Activated CD4-positive, alpha-beta T cell treated with anti-CD3 and anti-CD28 coated beads for 36 hours (primary cell): ENCODE results near the gene HMSD. TPM values are rescaled to one million over a fixed set of nuclear protein-coding genes. Genes with fewer than 3 reads are reported as not detected.

Experiments
- ATAC-seq: fragments of 200-7000 bp; cut with Tn5 transposase; one replicate; pipeline ENCODE4 v1.10.0; 2021; ENCODE audit warnings: mild to moderate bottlenecking, moderate library complexity
- CTCF ChIA-PET: fragments of 350-600 bp; sonication (Branson Sonifier 250); formaldehyde crosslinking; loops from one replicate; lab custom pipeline; 2021; ENCODE audit warnings: antibody characterized with exemption; lab: Charles Lee
- POLR2A ChIA-PET: fragments of 350-600 bp; sonication (Branson Sonifier 250); formaldehyde crosslinking; loops from one replicate; lab custom pipeline; 2021; ENCODE audit warnings: antibody characterized with exemption, inconsistent platforms; lab: Charles Lee
- DNase-seq: peaks from one replicate; pipeline ENCODE4 v3.0.0-alpha.2; 2020
- H3K27ac Mint-ChIP-seq: one replicate; pipeline ENCODE4 v1.8.0; 2021; ENCODE audit warnings: mixed read lengths
- H3K27me3 Mint-ChIP-seq: one replicate; pipeline ENCODE4 v1.8.0; 2021; ENCODE audit warnings: mixed read lengths
- H3K36me3 Mint-ChIP-seq: one replicate; pipeline ENCODE4 v1.8.0; 2021; ENCODE audit warnings: low read depth, mixed read lengths
- H3K4me1 Mint-ChIP-seq: one replicate; pipeline ENCODE4 v1.8.0; 2021; ENCODE audit warnings: mixed read lengths
- H3K4me3 Mint-ChIP-seq: one replicate; pipeline ENCODE4 v1.8.0; 2021; ENCODE audit warnings: mild to moderate bottlenecking, moderate library complexity, mixed read lengths
- H3K9me3 Mint-ChIP-seq: one replicate; pipeline ENCODE4 v1.8.0; 2021; ENCODE audit warnings: low read depth, mixed read lengths
- intact Hi-C, 2 experiments: fragments of 100-400 bp; cut with DNase I in 1 of 2; cut with micrococcal nuclease in 1 of 2; formaldehyde crosslinking; loops; one replicate each; pipeline versions ENCODE4 v1.14.2 to v1.15.1; 2022 to 2024; cut with DNase I, micrococcal nuclease
- total RNA-seq, 2 experiments: library from RNA; stranded (reverse); gene quantifications; one replicate each; pipeline ENCODE4 v1.2.3, GENCODE V29; 2021

The HMSD gene
- total RNA-seq, 2 experiments from 2014 or later = 18.8 to 26.7 TPM

DNA sequence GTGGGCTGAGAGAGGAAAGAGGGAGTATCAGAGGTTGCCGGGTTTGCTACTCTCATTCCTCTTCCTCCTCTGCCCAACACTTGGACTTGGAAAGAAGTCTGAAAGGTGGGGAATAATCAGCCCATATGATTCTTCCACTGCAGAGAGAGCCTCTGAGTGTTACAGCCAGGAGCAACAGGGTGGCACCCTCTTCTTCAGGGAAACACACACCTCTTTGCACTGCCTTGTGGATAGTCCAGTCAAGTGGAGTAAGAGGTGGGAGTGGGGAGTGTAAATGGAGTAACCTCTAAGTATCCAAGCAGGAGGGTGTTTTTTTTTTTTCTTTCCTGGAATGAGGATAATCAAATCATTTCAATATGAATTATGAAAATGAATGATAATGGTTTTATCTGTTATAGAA is 11.8 kb downstream of the HMSD start:
- intact Hi-C loops = no loop called here
- Mint-ChIP-seq H3K9me3 (no peaks in the 10 kb centered on the region), H3K27ac (no peak overlapping the region), H3K4me3 (no peak overlapping the region), H3K36me3 (peaks cover 6% of the 10 kb centered on the region), H3K27me3 (peaks cover 27% of the 10 kb centered on the region), H3K4me1 (peaks cover 7% of the 10 kb centered on the region)
- ChIA-PET CTCF (interaction anchor here (1.4 kb wide), 1 partner anchor 14 kb away, joined by 3 read pairs; no protein-coding TSS in a partner anchor), POLR2A (no interaction called here)
- DNase-seq (no peak), ATAC-seq (no peak)

DNA sequence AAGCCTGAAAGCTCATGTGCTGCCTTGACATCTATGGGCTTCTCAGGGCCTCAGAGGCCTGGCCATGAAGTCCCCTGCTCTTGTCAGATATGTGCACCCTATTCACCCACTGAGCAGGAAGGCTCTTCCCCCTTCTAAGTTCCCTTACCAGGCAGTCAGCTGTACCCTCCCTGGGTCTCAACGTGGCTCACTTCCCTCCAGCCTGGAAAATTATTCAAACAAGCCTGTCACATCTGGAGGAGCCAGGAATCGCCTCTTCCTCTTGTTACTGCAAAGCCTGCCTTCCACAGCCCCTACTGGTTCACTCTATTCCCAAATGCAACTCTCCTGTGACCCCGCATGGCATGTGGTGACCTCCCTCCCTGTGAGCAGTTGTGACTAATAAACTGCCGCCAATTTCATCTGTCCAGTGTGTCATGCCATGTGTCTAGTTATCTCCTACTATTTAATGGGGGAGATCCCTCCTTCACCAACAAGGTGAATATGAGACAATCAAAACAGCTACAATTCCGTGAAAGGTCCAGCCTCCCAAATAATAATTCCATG is 12.4 kb downstream of the HMSD start:
- peaks cover 7% of the 10 kb centered on the region for H3K4me1 Mint-ChIP-seq
- CTCF ChIA-PET = interaction anchor here (1.0 to 1.4 kb wide), 2 partner anchors 14 to 61 kb away, joined by 3 read pairs; no protein-coding TSS in a partner anchor

DNA sequence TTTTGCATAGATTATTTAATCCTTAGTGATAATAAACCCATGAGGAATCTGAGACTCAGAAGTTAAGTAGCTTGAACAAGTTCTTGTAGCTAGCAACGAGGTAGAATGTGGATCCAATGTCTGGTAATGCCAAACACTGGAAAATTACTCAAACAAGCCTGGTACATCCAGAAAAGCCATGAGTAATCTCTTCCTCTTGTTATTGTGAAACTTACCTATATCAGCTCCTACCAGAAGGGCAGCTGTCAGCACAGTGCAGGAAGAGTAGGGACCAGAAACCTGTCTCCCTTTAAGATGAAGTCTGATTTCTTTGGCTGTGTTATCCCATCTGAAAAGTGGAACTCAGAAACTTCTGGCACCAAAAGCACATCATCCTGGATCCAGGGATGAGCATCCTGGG is 13.0 kb downstream of the HMSD start:
- H3K36me3 Mint-ChIP-seq = peaks cover 4% of the 10 kb centered on the region
- CTCF ChIA-PET = interaction anchor here (0.6 to 2.0 kb wide), 3 partner anchors 28 to 975 kb away, joined by 3 to 7 read pairs (median 3); no protein-coding TSS in a partner anchor
- intact Hi-C loops = loop anchor here in 1 of 2 experiments (1.0 kb wide), 1 partner anchor 11 kb away; no protein-coding TSS in a partner anchor

More for the DNA sequence above, 12.4 kb downstream of the HMSD start:
- Mint-ChIP-seq H3K36me3 (peaks cover 4% of the 10 kb centered on the region), H3K27me3 (peaks cover 24% of the 10 kb centered on the region), H3K9me3 (no peaks in the 10 kb centered on the region), H3K27ac (no peak overlapping the region), H3K4me3 (no peak overlapping the region)
- DNase-seq = no peak
- POLR2A ChIA-PET = no interaction called here
- intact Hi-C loops = no loop called here
- no peak for ATAC-seq

DNA sequence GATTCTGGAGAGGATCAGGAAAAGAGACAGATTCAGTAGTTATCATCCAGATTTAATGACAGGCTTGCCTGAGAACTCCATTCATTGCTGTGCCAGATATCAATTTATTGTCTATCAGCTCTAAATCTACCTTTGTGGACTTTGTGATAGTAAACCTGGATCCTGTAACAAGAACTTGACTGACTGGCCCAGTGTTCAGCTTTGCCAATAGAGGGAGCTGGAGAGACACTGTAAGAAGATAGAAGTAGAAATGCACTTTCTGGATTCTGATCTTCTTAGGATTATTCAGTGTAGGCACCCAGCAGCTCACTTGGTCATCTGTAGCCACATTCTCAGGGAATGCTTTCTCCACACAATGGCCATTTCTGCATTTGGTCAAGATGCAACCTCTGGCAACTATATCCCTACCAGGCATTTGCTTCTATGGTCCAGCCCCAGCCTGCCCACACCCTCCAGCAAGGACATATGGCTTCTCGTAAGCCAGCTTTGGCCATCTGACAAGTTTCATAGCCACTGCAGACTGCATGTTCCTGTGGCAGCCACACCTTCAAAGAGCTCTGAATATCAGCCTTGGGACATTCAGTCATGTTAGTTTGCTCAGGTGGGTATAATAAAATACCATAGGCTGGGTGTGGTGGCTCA is 14.6 kb downstream of the HMSD start:
- H3K4me1 Mint-ChIP-seq = peaks cover 7% of the 10 kb centered on the region
- intact Hi-C loops = no loop called here
- POLR2A ChIA-PET = no interaction called here
- no peak overlapping the region for H3K4me3 Mint-ChIP-seq
- H3K9me3 Mint-ChIP-seq = no peaks in the 10 kb centered on the region
- ATAC-seq (peak; percentile 81), DNase-seq (peak; percentile 65)
- no peak overlapping the region for H3K27ac Mint-ChIP-seq
- H3K36me3 Mint-ChIP-seq = peaks cover 4% of the 10 kb centered on the region
- H3K27me3 Mint-ChIP-seq = peaks cover 16% of the 10 kb centered on the region
- CTCF ChIA-PET = interaction anchor here (0.6 to 2.4 kb wide), 15 partner anchors 10 to 571 kb away, joined by 3 to 19 read pairs (median 5); no protein-coding TSS in a partner anchor

More for the DNA sequence above, 13.0 kb downstream of the HMSD start:
- no peak overlapping the region for H3K4me3 Mint-ChIP-seq
- no peak overlapping the region for H3K27ac Mint-ChIP-seq
- peaks cover 19% of the 10 kb centered on the region for H3K27me3 Mint-ChIP-seq
- H3K4me1 Mint-ChIP-seq = peaks cover 7% of the 10 kb centered on the region
- no peaks in the 10 kb centered on the region for H3K9me3 Mint-ChIP-seq
- peak; percentile 70 for ATAC-seq
- POLR2A ChIA-PET = no interaction called here
- no peak for DNase-seq

DNA sequence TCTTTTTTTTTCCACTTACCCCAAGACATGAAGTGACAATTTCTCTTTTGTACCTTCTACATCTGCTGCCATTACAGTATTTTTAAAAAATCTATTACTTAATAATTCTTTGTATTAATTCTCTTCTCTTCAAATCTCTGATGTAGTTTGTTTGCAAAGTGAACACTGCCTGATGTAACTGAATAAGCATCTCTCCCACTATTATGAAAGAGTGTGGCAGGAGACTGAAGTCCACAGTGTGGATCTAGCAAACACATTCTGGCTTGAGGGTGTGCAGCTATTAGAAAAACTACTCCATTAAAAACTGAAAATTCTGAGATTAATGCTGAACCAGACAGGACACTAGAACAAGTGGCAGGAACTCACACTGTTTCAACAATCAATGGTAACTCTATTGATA is 15.8 kb downstream of the HMSD start:
- DNase-seq = no peak
- POLR2A ChIA-PET = no interaction called here
- Mint-ChIP-seq H3K27me3 (peaks cover 10% of the 10 kb centered on the region), H3K27ac (no peak overlapping the region), H3K4me1 (peaks cover 18% of the 10 kb centered on the region), H3K4me3 (no peak overlapping the region), H3K9me3 (no peaks in the 10 kb centered on the region), H3K36me3 (peaks cover 4% of the 10 kb centered on the region)
- no peak for ATAC-seq
- CTCF ChIA-PET = interaction anchor here (0.9 to 2.4 kb wide), 4 partner anchors 11 to 29 kb away, joined by 3 to 15 read pairs (median 6); no protein-coding TSS in a partner anchor
- intact Hi-C loops = no loop called here

DNA sequence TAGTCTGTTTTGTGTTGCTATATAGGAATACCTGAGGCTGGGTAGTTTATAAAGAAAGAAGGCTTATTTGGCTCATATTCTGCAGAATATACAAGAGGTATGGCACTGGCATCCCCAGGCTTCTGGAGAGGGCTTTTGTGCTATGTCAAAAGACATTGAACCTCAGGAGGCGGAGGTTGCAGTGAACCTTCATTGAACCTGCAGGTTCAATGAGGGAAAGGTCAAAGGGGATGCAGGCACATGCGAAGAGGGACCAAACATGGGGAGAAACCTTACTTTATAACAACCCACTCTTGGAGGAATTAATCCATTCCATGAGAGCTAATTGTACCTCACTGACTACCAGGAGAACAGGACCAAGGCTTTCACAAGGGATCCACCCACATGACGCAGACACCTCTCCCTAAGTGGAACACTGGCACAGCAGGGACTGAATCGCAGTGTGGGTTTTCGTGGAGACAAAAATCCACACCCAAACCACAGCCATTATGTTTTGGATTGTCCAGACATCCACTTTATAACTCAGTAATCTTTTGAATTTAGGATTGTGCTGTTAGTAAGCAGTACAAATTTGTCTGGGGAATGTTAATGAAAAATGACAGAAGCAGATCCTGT is 16.7 kb downstream of the HMSD start:
- CTCF ChIA-PET = interaction anchor here (0.9 kb wide), 1 partner anchor 10 kb away, joined by 3 read pairs; no protein-coding TSS in a partner anchor
- Mint-ChIP-seq H3K27me3 (peaks cover 10% of the 10 kb centered on the region), H3K9me3 (no peaks in the 10 kb centered on the region), H3K4me3 (no peak overlapping the region), H3K36me3 (peaks cover 4% of the 10 kb centered on the region), H3K27ac (no peak overlapping the region), H3K4me1 (peaks cover 21% of the 10 kb centered on the region)
- ATAC-seq (no peak), DNase-seq (no peak)
- POLR2A ChIA-PET = no interaction called here
- intact Hi-C loops = no loop called here

DNA sequence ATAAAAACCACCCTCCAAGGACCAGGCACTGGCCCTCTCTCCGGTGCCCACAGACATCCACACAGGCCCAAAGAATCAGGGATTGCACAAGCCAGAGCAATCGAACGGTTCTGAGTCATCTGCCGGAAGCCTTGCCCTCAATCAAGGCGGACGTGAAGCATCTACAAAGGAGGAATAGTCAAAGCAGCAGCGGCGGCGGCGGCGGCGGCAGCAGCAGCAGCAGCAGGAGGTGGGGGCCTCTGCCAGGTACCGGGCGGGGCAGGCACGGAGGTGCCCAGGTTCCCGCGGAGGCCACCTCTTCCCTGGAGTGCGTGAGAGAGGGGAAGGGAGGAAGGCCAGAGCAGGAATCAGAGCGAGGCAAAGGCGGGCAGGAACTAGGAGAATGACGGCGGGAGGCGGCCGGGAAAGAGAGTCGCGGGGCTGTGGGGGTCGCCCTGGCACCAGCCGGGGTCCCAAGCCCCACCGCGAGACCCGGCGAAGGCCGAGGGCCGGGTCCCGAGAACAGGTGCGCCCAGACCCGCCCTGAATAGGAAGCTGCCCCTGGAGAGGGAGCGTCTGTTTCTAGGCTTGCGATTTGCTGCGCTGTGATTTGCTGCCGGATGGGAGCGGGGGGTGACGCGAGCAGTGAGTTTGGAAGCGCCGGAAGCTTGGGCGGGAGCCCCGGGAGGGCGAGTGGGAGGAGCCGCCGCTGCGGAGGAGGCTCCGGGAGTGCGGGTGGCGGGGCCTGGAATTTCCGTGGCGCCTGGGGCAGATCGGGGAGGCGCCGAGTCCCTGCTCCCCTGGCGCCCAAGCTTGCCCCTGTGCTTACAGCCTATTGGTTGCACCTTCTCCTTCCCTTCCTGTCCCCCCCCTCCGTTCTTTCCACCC is 21.1 kb downstream of the HMSD start, which contains the start of gene SERPINB8:
TSS of gene SERPINB8 (plus strand) at position 140 of the 867 bp plus-strand sequence. CDS start 8,228 bp downstream, outside the sequence.
- DNase-seq = peak; percentile 92
- Mint-ChIP-seq H3K9me3 (no peaks in the 10 kb centered on the region), H3K4me1 (peaks cover 38% of the 10 kb centered on the region)

DNA sequence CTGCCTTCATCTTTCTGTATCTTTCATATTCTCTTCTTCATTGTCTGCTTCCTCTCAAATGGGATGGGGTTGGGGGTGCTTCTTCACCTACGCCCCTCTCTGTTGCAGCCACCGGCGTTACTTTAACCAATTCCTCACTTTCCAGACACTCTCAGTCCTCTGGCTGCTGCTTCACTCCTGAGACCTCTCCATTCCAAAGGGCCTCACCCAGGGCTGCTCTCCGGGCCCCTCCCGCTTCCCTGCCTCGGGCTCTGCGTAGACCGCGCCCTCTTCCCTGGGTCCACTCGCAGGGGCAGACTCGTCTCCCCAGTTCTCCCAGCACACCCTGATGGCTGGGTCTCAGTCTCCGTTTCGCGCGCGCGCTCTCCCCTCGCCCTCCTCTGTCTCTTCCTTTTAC is 21.7 kb downstream of the HMSD start:
- intact Hi-C loops = loop anchor here (1.0 to 10.0 kb wide), 6 partner anchors 8 to 1446 kb away; partner anchors contain the start of genes KDSR (in 1 of the 2), VPS4B (in 1 of the 2) and ZCCHC2 (in 1 of the 2)
- POLR2A ChIA-PET = interaction anchor here (0.7 kb wide), 1 partner anchor 19 kb away, joined by 5 read pairs; no protein-coding TSS in a partner anchor
- Mint-ChIP-seq H3K4me1 (peaks cover 39% of the 10 kb centered on the region), H3K4me3 (peak overlapping the region; percentile 85), H3K27me3 (no peaks in the 10 kb centered on the region), H3K36me3 (no peaks in the 10 kb centered on the region), H3K9me3 (no peaks in the 10 kb centered on the region), H3K27ac (peak overlapping the region; percentile 92)
- CTCF ChIA-PET = no interaction called here
- ATAC-seq (no peak), DNase-seq (no peak)

More for the DNA sequence above, 21.1 kb downstream of the HMSD start, which contains the start of gene SERPINB8:
- POLR2A ChIA-PET = interaction anchor here (0.7 kb wide), 1 partner anchor 19 kb away, joined by 5 read pairs; no protein-coding TSS in a partner anchor
- CTCF ChIA-PET = no interaction called here
- ATAC-seq = peak; percentile 90
- Mint-ChIP-seq H3K4me3 (peak within 1 kb of the TSS; percentile 85), H3K36me3 (no peaks in the 10 kb centered on the region), H3K27me3 (no peaks in the 10 kb centered on the region), H3K27ac (peak within 1 kb of the TSS; percentile 92)
- intact Hi-C loops = loop anchor here (1.0 to 10.0 kb wide), 6 partner anchors 9 to 1445 kb away; partner anchors contain the start of genes KDSR (in 1 of the 2), VPS4B (in 1 of the 2) and ZCCHC2 (in 1 of the 2)

DNA sequence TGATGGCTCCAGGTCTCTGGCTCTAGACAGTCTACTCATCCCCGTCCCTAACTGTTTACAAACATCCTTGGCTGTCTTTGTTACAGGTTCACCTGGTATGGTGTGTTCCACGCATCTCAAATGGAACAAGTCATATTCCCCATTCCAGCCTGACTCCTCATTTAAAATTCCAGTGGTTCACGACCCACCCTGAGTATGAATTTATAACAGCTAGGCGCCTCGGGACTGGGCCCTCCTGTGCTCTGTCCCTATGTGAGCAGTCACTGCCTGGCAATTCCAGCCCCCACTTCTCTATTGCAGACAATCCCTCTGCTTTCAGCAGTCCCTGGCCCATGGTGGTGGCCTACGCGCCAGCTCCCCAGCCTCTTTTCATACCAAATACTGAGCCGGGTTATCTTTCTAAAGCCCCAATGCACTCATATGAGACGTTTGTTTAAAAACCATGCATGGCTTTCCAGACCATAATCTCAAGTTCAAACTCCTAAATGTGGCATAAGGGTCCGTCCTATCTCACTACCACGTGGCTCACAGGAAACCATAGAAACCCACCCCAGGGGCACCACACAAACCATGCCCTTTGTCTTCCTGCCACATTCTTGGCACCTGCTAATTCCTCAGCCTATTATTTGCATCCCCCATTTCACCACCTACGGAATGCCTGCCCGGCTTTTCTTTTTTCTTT is 22.4 kb downstream of the HMSD start:
- peaks cover 39% of the 10 kb centered on the region for H3K4me1 Mint-ChIP-seq
- ATAC-seq (no peak), DNase-seq (no peak)
- intact Hi-C loops = loop anchor here (2.0 to 10.0 kb wide), 4 partner anchors 21 to 1447 kb away; partner anchors contain the start of genes KDSR (in 1 of the 2), VPS4B (in 1 of the 2) and ZCCHC2 (in 1 of the 2)
- H3K27ac Mint-ChIP-seq = peak overlapping the region; percentile 92
- no peaks in the 10 kb centered on the region for H3K36me3 Mint-ChIP-seq
- ChIA-PET POLR2A (no interaction called here), CTCF (no interaction called here)
- H3K9me3 Mint-ChIP-seq = no peaks in the 10 kb centered on the region
- peak overlapping the region; percentile 85 for H3K4me3 Mint-ChIP-seq
- H3K27me3 Mint-ChIP-seq = no peaks in the 10 kb centered on the region

DNA sequence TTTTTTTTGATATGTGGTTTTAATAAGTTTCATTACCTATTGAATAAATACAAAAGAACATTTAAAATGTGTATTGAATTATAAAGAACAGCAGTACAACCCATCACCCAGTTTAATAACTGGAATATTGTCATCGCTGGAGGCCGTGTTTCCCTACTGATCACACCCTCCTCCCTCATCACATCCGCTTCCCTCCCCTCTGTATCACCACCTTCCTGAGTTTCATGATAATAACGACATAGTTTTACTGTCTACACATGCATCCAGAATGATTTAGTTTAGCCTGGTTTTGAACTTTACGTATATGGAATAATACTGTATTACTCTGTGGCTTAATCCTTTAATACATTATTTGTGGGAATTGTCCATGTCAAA is 22.9 kb downstream of the HMSD start:
- Mint-ChIP-seq H3K4me1 (peaks cover 39% of the 10 kb centered on the region), H3K36me3 (no peaks in the 10 kb centered on the region), H3K4me3 (no peak overlapping the region), H3K27ac (no peak overlapping the region), H3K9me3 (no peaks in the 10 kb centered on the region), H3K27me3 (no peaks in the 10 kb centered on the region)
- intact Hi-C loops = loop anchor here (10.0 kb wide), 2 partner anchors 607 to 1447 kb away; partner anchors contain the start of genes KDSR (in 1 of the 2) and ZCCHC2 (in 1 of the 2)
- ChIA-PET CTCF (no interaction called here), POLR2A (no interaction called here)
- ATAC-seq (no peak), DNase-seq (no peak)
